ENCODE results near the gene SPACA7.

SPACA7 gene

DNA sequence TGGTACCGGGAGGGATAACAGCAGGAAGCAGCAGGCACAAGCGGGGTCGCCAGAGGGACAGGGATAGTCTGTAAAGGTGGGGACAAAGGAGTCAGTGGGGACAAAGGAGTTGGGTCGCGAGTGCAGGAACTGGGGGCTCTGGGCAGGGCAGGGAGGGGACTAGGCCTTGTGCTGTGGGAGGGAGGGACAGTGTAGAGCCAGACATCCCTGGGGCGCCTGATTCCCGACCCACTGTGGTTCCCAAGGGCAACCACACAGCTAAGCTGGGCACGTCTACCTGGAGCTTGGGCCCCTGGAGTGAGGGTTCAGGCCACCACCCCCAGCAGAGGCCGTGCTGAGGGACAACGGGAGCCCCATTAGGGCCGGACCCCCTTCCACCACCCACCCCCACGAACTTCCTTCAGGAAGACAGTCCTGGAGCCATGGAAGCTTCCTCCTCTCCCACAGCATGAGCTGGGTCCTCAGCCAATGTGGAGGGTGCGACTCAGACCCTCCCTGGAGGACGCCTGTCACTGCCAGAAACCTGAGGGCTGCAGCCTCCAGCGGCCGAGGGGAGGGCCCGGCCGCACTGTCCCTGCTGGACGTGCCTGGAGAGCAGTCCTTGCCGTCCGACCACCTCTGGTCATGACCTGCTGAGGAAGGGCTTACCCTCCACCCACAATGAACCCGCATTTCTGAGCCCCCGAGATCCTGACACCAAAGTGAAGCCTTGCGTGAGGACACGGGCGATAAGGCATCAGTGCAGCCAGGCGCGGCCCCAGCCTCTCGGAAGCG, 77.9 kb downstream of the SPACA7 start:
- DNase-seq (ENCODE audit: low read depth), result no peak
- TF ChIP-seq, protein P1, sequence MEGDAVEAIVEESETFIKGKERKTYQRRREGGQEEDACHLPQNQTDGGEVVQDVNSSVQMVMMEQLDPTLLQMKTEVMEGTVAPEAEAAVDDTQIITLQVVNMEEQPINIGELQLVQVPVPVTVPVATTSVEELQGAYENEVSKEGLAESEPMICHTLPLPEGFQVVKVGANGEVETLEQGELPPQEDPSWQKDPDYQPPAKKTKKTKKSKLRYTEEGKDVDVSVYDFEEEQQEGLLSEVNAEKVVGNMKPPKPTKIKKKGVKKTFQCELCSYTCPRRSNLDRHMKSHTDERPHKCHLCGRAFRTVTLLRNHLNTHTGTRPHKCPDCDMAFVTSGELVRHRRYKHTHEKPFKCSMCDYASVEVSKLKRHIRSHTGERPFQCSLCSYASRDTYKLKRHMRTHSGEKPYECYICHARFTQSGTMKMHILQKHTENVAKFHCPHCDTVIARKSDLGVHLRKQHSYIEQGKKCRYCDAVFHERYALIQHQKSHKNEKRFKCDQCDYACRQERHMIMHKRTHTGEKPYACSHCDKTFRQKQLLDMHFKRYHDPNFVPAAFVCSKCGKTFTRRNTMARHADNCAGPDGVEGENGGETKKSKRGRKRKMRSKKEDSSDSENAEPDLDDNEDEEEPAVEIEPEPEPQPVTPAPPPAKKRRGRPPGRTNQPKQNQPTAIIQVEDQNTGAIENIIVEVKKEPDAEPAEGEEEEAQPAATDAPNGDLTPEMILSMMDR (IDR thresholded peaks at IDR 0.05; ENCODE audit: control insufficient read depth, insufficient read depth, low read depth, low read length, missing control alignments), result no peak
- H3K4me3 ChIP-seq (ENCODE audit: control insufficient read depth, low read depth, low read length), result no peak overlapping the region

- no peak overlapping the region for H3K4me3 ChIP-seq (ENCODE audit: control insufficient read depth, low read depth, low read length)
- TF ChIP-seq, protein P1 (IDR thresholded peaks at IDR 0.05; ENCODE audit: control insufficient read depth, insufficient read depth, low read depth, low read length, missing control alignments), result no peak
- DNase-seq (ENCODE audit: low read depth), result no peak
Measured at GRCh38 chr13:112454648-112455334, 78.6 kb downstream of the SPACA7 start.

DNA sequence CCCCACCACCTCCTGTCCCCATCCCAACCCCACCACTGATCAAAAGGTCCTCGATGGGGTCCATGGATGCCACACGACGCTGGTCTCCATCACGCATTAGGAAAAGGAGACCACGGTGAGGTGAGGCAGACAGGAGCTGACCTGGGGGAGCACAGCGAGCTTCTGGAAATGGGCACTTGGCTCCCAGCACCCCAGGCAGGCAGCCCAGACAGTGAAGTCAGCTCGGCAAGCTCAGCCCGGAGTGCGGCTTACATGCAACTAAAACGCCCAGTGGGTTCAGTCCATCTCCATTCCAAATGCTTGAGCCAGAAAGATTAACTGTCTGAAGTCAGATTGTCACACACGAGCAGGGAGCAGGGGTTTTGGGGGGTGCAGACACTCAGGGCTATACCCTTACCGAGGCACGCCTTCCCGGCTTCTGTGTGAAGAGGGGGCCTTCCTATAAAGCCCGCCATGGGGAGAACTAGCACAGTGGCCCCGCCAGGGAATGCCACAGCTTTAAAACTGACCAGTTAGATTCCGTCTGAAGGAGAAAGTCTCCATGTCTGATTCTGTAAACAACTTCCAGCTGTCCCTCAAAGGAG, 79.4 kb downstream of the SPACA7 start:
- TF ChIP-seq, protein P1 (IDR thresholded peaks at IDR 0.05; ENCODE audit: control insufficient read depth, insufficient read depth, low read depth, low read length, missing control alignments), result no peak
- no peak for DNase-seq (ENCODE audit: low read depth)
- H3K4me3 ChIP-seq (ENCODE audit: control insufficient read depth, low read depth, low read length), result no peak overlapping the region

DNA sequence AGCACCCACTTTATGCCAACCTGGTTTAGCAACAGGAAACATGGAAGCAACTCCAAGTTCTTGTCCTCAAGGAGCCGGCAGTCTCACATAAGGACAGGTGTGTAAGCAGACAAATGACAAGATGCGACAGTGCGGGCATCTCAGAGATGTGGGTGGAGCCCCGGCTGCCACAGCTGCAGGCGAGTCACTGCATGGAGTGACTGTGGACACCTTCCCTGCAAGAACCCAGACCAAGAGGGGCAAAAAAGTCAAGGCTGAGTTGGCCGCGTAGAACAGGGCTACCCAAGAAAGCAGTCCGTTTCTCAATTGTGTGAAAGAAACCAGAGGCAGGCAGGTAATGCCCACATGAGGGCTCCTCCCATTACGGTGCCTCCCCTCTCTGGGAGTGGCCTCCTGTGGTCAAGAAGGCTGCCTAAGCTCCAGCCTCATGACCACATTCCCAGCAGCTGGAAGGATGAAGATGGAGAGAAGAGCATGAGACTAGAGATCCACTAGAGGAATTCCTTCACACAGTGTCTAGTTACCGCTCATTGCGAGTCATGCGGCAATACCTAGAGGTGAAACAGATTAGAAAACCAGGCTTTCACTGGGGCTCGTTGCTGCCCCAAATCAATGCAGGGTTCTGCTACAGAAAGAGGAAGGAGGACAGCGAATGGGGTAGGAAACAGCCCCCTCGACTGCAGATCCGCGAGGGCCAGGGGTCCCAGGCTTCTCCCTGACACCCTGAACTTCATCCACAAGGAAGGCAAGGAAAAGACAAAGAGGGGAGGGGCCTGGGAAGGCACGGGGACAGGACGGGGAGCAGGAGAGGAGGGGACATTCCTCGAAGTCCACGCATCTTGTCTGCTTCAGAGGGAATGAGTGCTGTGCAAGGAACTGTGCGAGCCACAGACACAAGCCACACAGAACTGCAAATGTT, 80.2 kb downstream of the SPACA7 start:
- DNase-seq (ENCODE audit: low read depth), result no peak
- TF ChIP-seq, protein P1 (IDR thresholded peaks at IDR 0.05; ENCODE audit: control insufficient read depth, insufficient read depth, low read depth, low read length, missing control alignments), result no peak
- H3K4me3 ChIP-seq (ENCODE audit: control insufficient read depth, low read depth, low read length), result no peak overlapping the region

- no peak overlapping the region for H3K4me3 ChIP-seq (ENCODE audit: control insufficient read depth, low read depth, low read length)
- TF ChIP-seq, protein P1 (IDR thresholded peaks at IDR 0.05; ENCODE audit: control insufficient read depth, insufficient read depth, low read depth, low read length, missing control alignments), result no peak
- no peak for DNase-seq (ENCODE audit: low read depth)
Measured at GRCh38 chr13:112457081-112457480, 80.9 kb downstream of the SPACA7 start.

- no peak for DNase-seq (ENCODE audit: low read depth)
- TF ChIP-seq, protein P1 (IDR thresholded peaks at IDR 0.05; ENCODE audit: control insufficient read depth, insufficient read depth, low read depth, low read length, missing control alignments), result no peak
- H3K4me3 ChIP-seq (ENCODE audit: control insufficient read depth, low read depth, low read length), result no peak overlapping the region
Measured at GRCh38 chr13:112457485-112457884, 81.3 kb downstream of the SPACA7 start.
